Esophagus (tissue), 2 donors: ENCODE data around the gene LAMC3. TPM values are rescaled to one million over a fixed set of nuclear protein-coding genes. Genes with fewer than 3 reads are reported as not detected.

Experiments used
- H3K27ac ChIP-seq, 2 donors: one replicate each; pipeline ENCODE4 v1.5.1; 2013; ENCODE audit warnings: low read depth in 2 of 2, mild to moderate bottlenecking in 2 of 2, inconsistent platforms in 1 of 2, low read length in 1 of 2, moderate library complexity in 1 of 2
- H3K27me3 ChIP-seq, 2 donors: one replicate each; pipeline ENCODE4 v1.6.1; 2013; ENCODE audit warnings: low read length in 2 of 2, control low read depth in 1 of 2, mild to moderate bottlenecking in 1 of 2; ENCODE audit not compliant: insufficient read depth in 2 of 2, control insufficient read depth in 1 of 2
- H3K36me3 ChIP-seq, 2 donors: one replicate each; pipeline ENCODE4 v1.6.1; 2013; ENCODE audit warnings: low read length in 1 of 2; ENCODE audit not compliant: control insufficient read depth in 2 of 2, insufficient read depth in 2 of 2
- H3K4me1 ChIP-seq, 2 donors: one replicate each; pipeline ENCODE4 v1.6.1; 2013; ENCODE audit warnings: low read length in 1 of 2; ENCODE audit not compliant: control insufficient read depth in 2 of 2, insufficient read depth in 2 of 2
- H3K4me3 ChIP-seq, 2 donors: one replicate each; pipeline ENCODE4 v1.5.1; 2013; ENCODE audit warnings: low read length in 2 of 2, mild to moderate bottlenecking in 2 of 2, low read depth in 1 of 2, moderate library complexity in 1 of 2
- H3K9me3 ChIP-seq, 2 donors: one replicate each; pipeline ENCODE4 v1.6.1; 2013; ENCODE audit warnings: mild to moderate bottlenecking in 2 of 2, low read depth in 1 of 2, low read length in 1 of 2, moderate library complexity in 1 of 2; ENCODE audit not compliant: control insufficient read depth in 2 of 2, insufficient read depth in 1 of 2
- WGBS, 2 donors: extraction: QIAGEN DNeasy Blood & Tissue Kit; methylation state at CpG; one replicate each; pipeline ENCODE4 v1.1.7; 2013; 5-methylcytosine and 5-hydroxymethylcytosine counted together
- polyA plus RNA-seq, 2 donors: library from polyadenylated mRNA; stranded (reverse); fragments of 200-250 nt; gene quantifications; one replicate each; pipeline ENCODE4 v1.2.3, GENCODE V29; 2013
- donor health status: healthy with polysubstance abuse.
- donor health status: Bipolar disorder and iron deficiency.

LAMC3 gene
- polyA plus RNA-seq, 2 donors: 1.1 to 1.2 TPM

- Histone ChIP-seq H3K9me3 (no peaks in the 10 kb centered on the region), H3K4me1 (no peaks in the 10 kb centered on the region), H3K4me3 (no peak overlapping the region), H3K27ac (no peak overlapping the region), H3K36me3 (no peaks in the 10 kb centered on the region), H3K27me3 (no peaks in the 10 kb centered on the region)
- WGBS, 2 donors: 76 to 80% methylated on average over 6 of the region's 6 CpGs
Measured at GRCh38 chr9:130985029-130985428, 23.9 kb upstream of the LAMC3 start.

- WGBS, 2 donors: 69 to 74% methylated on average over 5 of the region's 5 CpGs
- no peak overlapping the region for H3K4me3 ChIP-seq
- H3K27ac ChIP-seq: no peak overlapping the region
- H3K9me3 ChIP-seq: no peaks in the 10 kb centered on the region
- no peaks in the 10 kb centered on the region for H3K36me3 ChIP-seq
- no peaks in the 10 kb centered on the region for H3K4me1 ChIP-seq
- H3K27me3 ChIP-seq: no peaks in the 10 kb centered on the region
Measured at GRCh38 chr9:130985606-130986162, 23.3 kb upstream of the LAMC3 start.

GRCh38 chr9:130986356-130986965 lies 22.5 kb upstream of the LAMC3 start:
- Histone ChIP-seq H3K27ac (no peak overlapping the region), H3K27me3 (no peaks in the 10 kb centered on the region), H3K9me3 (no peaks in the 10 kb centered on the region), H3K4me1 (no peaks in the 10 kb centered on the region), H3K36me3 (no peaks in the 10 kb centered on the region), H3K4me3 (no peak overlapping the region)
- WGBS, 2 donors: 48 to 57% methylated on average over 24 of the region's 24 CpGs

- Histone ChIP-seq H3K27ac (no peak overlapping the region), H3K4me1 (no peaks in the 10 kb centered on the region), H3K36me3 (no peaks in the 10 kb centered on the region), H3K9me3 (no peaks in the 10 kb centered on the region), H3K4me3 (no peak overlapping the region), H3K27me3 (no peaks in the 10 kb centered on the region)
- WGBS, 2 donors: 77 to 81% methylated on average over 7 of the region's 7 CpGs
Measured at GRCh38 chr9:130987054-130987453, 21.9 kb upstream of the LAMC3 start.

- Histone ChIP-seq H3K27me3 (no peaks in the 10 kb centered on the region), H3K4me1 (no peaks in the 10 kb centered on the region), H3K9me3 (no peaks in the 10 kb centered on the region), H3K36me3 (no peaks in the 10 kb centered on the region), H3K27ac (no peak overlapping the region), H3K4me3 (no peak overlapping the region)
- WGBS, 2 donors: 59 to 66% methylated on average over 10 of the region's 10 CpGs
Measured at GRCh38 chr9:130987738-130988399, 21.1 kb upstream of the LAMC3 start.

GRCh38 chr9:130988400-130988747 lies 20.6 kb upstream of the LAMC3 start:
- Histone ChIP-seq H3K4me1 (no peaks in the 10 kb centered on the region), H3K27ac (no peak overlapping the region), H3K27me3 (no peaks in the 10 kb centered on the region), H3K4me3 (no peak overlapping the region), H3K36me3 (no peaks in the 10 kb centered on the region), H3K9me3 (no peaks in the 10 kb centered on the region)
- 67 to 95% methylated on average over 2 of the region's 2 CpGs for WGBS, 2 donors

- H3K27me3 ChIP-seq: no peaks in the 10 kb centered on the region
- whole genome bisulfite sequencing, 2 donors: 76 to 82% methylated on average over 9 of the region's 9 CpGs
- no peaks in the 10 kb centered on the region for H3K4me1 ChIP-seq
- H3K36me3 ChIP-seq: no peaks in the 10 kb centered on the region
- no peak overlapping the region for H3K4me3 ChIP-seq
- H3K9me3 ChIP-seq: no peaks in the 10 kb centered on the region
- no peak overlapping the region for H3K27ac ChIP-seq
Measured at GRCh38 chr9:130988905-130989304, 20.1 kb upstream of the LAMC3 start.

- Histone ChIP-seq H3K27me3 (no peaks in the 10 kb centered on the region), H3K9me3 (no peaks in the 10 kb centered on the region), H3K4me3 (no peak overlapping the region), H3K36me3 (no peaks in the 10 kb centered on the region), H3K4me1 (no peaks in the 10 kb centered on the region), H3K27ac (no peak overlapping the region)
- WGBS, 2 donors: 81 to 82% methylated on average over 18 of the region's 18 CpGs
Measured at GRCh38 chr9:130989391-130989790, 19.6 kb upstream of the LAMC3 start.

GRCh38 chr9:130989891-130990290 lies 19.1 kb upstream of the LAMC3 start:
- 85 to 87% methylated on average over 22 of the region's 22 CpGs for WGBS, 2 donors
- H3K27ac ChIP-seq: no peak overlapping the region
- H3K27me3 ChIP-seq: no peaks in the 10 kb centered on the region
- no peaks in the 10 kb centered on the region for H3K9me3 ChIP-seq
- H3K36me3 ChIP-seq: no peaks in the 10 kb centered on the region
- H3K4me1 ChIP-seq: no peaks in the 10 kb centered on the region
- H3K4me3 ChIP-seq: no peak overlapping the region
